Measurements from ENCODE around the gene ZBTB7C. TPM values are rescaled to one million over a fixed set of nuclear protein-coding genes. Genes with fewer than 3 reads are reported as not detected.

ZBTB7C gene
- total and polyA plus RNA-seq, 8 donors = 3.0 to 47.8 (median 19.3) TPM

GRCh38 chr18:48408111-48408726 is 964 bp downstream of the ZBTB7C start:
- no peaks in the 10 kb centered on the region for H3K36me3 ChIP-seq
- H3K4me1 ChIP-seq = peaks cover 12 to 36% (median 26%) of the 10 kb centered on the region in 4 donors
- intact Hi-C loops (cut with DNase I; ENCODE audit: low total_unique reads) = no loop called here
- peaks cover 0 to 84% (median 30%) of the 10 kb centered on the region in 3 donors for H3K27me3 ChIP-seq
- H3K27ac ChIP-seq = peak overlapping the region in 2 of 5 donors; percentile 79 to 83
- TF ChIP-seq POLR2A (IDR thresholded peaks at IDR 0.05) = no peak
- TF ChIP-seq POLR2AphosphoS5 (IDR thresholded peaks at IDR 0.05) = no peak
- no peak for TF ChIP-seq EP300 (IDR thresholded peaks at IDR 0.05)
- no peak for TF ChIP-seq CTCF (IDR thresholded peaks at IDR 0.05)
- H3K9me3 ChIP-seq = no peaks in the 10 kb centered on the region
- DNase-seq = peak in 1 of 2 donors; percentile 34
- 3 to 7% (median 4%) methylated on average over 32 to 42 of the region's 42 CpGs for WGBS, 5 donors
- peak overlapping the region; percentile 72 to 99 (median 82) for H3K4me3 ChIP-seq

GRCh38 chr18:48407358-48407757 is 1.8 kb downstream of the ZBTB7C start:
- Histone ChIP-seq H3K4me1 (peaks cover 12 to 36% (median 26%) of the 10 kb centered on the region in 4 donors), H3K27me3 (peaks cover 0 to 79% (median 34%) of the 10 kb centered on the region in 3 donors), H3K27ac (no peak overlapping the region), H3K36me3 (no peaks in the 10 kb centered on the region), H3K9me3 (no peaks in the 10 kb centered on the region), H3K4me3 (peak overlapping the region in 1 of 4 donors; percentile 84)
- WGBS, 5 donors = 83 to 90% (median 87%) methylated on average over 3 of the region's 3 CpGs
- TF ChIP-seq CTCF (IDR thresholded peaks at IDR 0.05) (no peak), POLR2A (IDR thresholded peaks at IDR 0.05) (no peak), POLR2AphosphoS5 (IDR thresholded peaks at IDR 0.05) (no peak), EP300 (IDR thresholded peaks at IDR 0.05) (no peak)
- intact Hi-C loops (cut with DNase I; ENCODE audit: low total_unique reads) = no loop called here
- DNase-seq = no peak

- Histone ChIP-seq H3K4me1 (peaks cover 12 to 34% (median 25%) of the 10 kb centered on the region in 4 donors), H3K27ac (no peak overlapping the region), H3K9me3 (no peaks in the 10 kb centered on the region), H3K4me3 (no peak overlapping the region), H3K27me3 (peaks cover 0 to 69% (median 27%) of the 10 kb centered on the region in 3 donors), H3K36me3 (no peaks in the 10 kb centered on the region)
- TF ChIP-seq POLR2AphosphoS5 (IDR thresholded peaks at IDR 0.05) (no peak), POLR2A (IDR thresholded peaks at IDR 0.05) (no peak), EP300 (IDR thresholded peaks at IDR 0.05) (no peak), CTCF (IDR thresholded peaks at IDR 0.05) (no peak)
- 62 to 86% (median 84%) methylated on average over 5 to 6 of the region's 6 CpGs for WGBS, 5 donors
- DNase-seq = no peak
- intact Hi-C loops (cut with DNase I; ENCODE audit: low total_unique reads) = no loop called here
Observed at GRCh38 chr18:48405978-48406377, 3.2 kb downstream of the ZBTB7C start.

- no peak for TF ChIP-seq POLR2A (IDR thresholded peaks at IDR 0.05)
- TF ChIP-seq EP300 (IDR thresholded peaks at IDR 0.05) = no peak
- TF ChIP-seq CTCF (IDR thresholded peaks at IDR 0.05) = no peak
- TF ChIP-seq POLR2AphosphoS5 (IDR thresholded peaks at IDR 0.05) = no peak
- no peak for DNase-seq
- intact Hi-C loops (cut with DNase I; ENCODE audit: low total_unique reads) = no loop called here
- Histone ChIP-seq H3K4me3 (no peak overlapping the region), H3K27ac (no peak overlapping the region), H3K4me1 (peaks cover 12 to 24% (median 16%) of the 10 kb centered on the region in 4 donors), H3K9me3 (no peaks in the 10 kb centered on the region), H3K36me3 (no peaks in the 10 kb centered on the region), H3K27me3 (peaks cover 0 to 60% (median 24%) of the 10 kb centered on the region in 3 donors)
- 50 to 70% (median 55%) methylated on average over 8 of the region's 8 CpGs for WGBS, 5 donors
Observed at GRCh38 chr18:48404716-48405507, 4.3 kb downstream of the ZBTB7C start.
